HEK293T (cell line): Measurements from ENCODE around the gene RASD1.

Experiments
- CTBP1 ChIP-seq: fragments of 450-650 bp; IDR thresholded peaks from 2 replicates; pipeline ENCODE4 v1.6.1; 2016; ENCODE audit warnings: borderline replicate concordance
- FOXA1 ChIP-seq: fragments of 450-650 bp; IDR thresholded peaks from 2 replicates; pipeline ENCODE4 v1.6.1; 2016; ENCODE audit warnings: mild to moderate bottlenecking
- FOXK2 ChIP-seq: fragments of 450-650 bp; IDR thresholded peaks from 2 replicates; pipeline ENCODE4 v1.6.1; 2016; ENCODE audit warnings: mild to moderate bottlenecking
- FOXM1 ChIP-seq: fragments of 450-650 bp; IDR thresholded peaks from 2 replicates; pipeline ENCODE4 v1.6.1; 2017; ENCODE audit warnings: mild to moderate bottlenecking, borderline replicate concordance
- PKNOX1 ChIP-seq: fragments of 450-650 bp; IDR thresholded peaks from 2 replicates; pipeline ENCODE4 v1.6.1; 2016
- SP1 ChIP-seq: fragments of 450-650 bp; IDR thresholded peaks from 2 replicates; pipeline ENCODE4 v1.6.1; 2017

DNA sequence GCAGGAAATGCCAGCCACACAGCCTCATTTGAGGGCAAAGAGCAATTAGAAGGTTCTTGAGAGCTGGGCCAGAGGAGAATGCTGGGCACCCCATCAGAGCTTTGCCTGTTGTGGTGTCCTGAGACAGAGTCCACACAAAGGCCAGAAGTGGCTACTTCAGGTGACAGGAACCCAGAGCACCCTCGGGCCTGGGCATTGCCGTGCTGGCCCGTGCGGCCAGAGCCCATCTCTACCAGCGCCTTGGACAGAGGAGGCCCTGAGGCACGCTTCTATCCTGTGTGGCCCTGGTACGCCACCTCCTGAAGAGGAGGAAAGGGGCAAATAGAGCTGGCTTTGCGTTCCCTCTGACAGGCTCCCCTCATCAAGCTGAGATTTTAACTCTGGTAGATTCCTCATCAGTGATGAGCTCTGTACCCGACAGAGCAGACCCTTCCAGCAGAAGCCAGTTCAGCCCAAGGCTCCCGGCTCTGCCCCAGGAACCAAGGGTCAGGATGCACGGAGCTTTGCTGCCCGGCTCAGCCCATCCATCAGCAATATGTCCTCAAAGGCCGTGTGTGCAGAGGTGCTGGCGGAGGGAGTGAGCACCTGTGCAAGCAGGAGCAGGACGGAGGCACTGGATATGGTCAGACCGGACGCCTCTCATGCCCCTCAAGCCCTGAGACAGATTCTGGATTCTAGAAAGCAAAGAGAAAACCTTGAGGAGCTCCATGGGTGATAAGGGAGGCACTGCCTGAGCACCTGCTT, 3.4 kb upstream of the RASD1 start:
- TF ChIP-seq CTBP1 (no peak), PKNOX1 (no peak), FOXA1 (no peak), FOXM1 (no peak), SP1 (no peak), FOXK2 (no peak)
